ENCODE data around the gene PCCA. TPM values are rescaled to one million over a fixed set of nuclear protein-coding genes. Genes with fewer than 3 reads are reported as not detected.

PCCA gene
- total and polyA plus RNA-seq, 2 donors from 2014 or later: 86.2 to 222 TPM

GRCh38 chr13:100395698-100396373, 306.9 kb downstream of the PCCA start:
- Histone ChIP-seq H3K36me3 (ENCODE audit: control insufficient read depth in 2 of 3, insufficient read depth in 3 of 3, low read length in 3 of 3) (no peaks in the 10 kb centered on the region), H3K27ac (ENCODE audit: low read depth in 2 of 2, low read length in 2 of 2) (no peak overlapping the region), H3K9ac (ENCODE audit: low read length in 3 of 3) (no peak overlapping the region), H3K4me3 (ENCODE audit: low read length in 3 of 3) (no peak overlapping the region), H3K4me1 (ENCODE audit: control insufficient read depth in 2 of 3, insufficient read depth in 2 of 3, low read depth in 1 of 3, low read length in 3 of 3) (peaks cover 0 to 9% (median 0%) of the 10 kb centered on the region in 3 donors), H3K27me3 (ENCODE audit: control insufficient read depth, insufficient read depth, low read length) (no peaks in the 10 kb centered on the region), H3K9me3 (ENCODE audit: control insufficient read depth in 2 of 3, insufficient read depth in 1 of 3, low read length in 3 of 3) (no peaks in the 10 kb centered on the region)
- TF ChIP-seq CTCF (IDR thresholded peaks at IDR 0.05; ENCODE audit: borderline replicate concordance, extremely low read depth, insufficient read depth): no peak
- intact Hi-C loops (cut with DNase I): no loop called here
- FAIRE-seq: no peak
- DNase-seq: no peak

GRCh38 chr13:100396776-100397175, 307.9 kb downstream of the PCCA start:
- TF ChIP-seq CTCF (IDR thresholded peaks at IDR 0.05; ENCODE audit: borderline replicate concordance, extremely low read depth, insufficient read depth): no peak
- H3K27ac ChIP-seq (ENCODE audit: low read depth in 2 of 2, low read length in 2 of 2): no peak overlapping the region
- no peak overlapping the region for H3K4me3 ChIP-seq (ENCODE audit: low read length in 3 of 3)
- peaks cover 0 to 9% (median 0%) of the 10 kb centered on the region in 3 donors for H3K4me1 ChIP-seq (ENCODE audit: control insufficient read depth in 2 of 3, insufficient read depth in 2 of 3, low read depth in 1 of 3, low read length in 3 of 3)
- no peaks in the 10 kb centered on the region for H3K36me3 ChIP-seq (ENCODE audit: control insufficient read depth in 2 of 3, insufficient read depth in 3 of 3, low read length in 3 of 3)
- FAIRE-seq (no peak), DNase-seq (no peak)
- no peaks in the 10 kb centered on the region for H3K9me3 ChIP-seq (ENCODE audit: control insufficient read depth in 2 of 3, insufficient read depth in 1 of 3, low read length in 3 of 3)
- H3K9ac ChIP-seq (ENCODE audit: low read length in 3 of 3): no peak overlapping the region
- H3K27me3 ChIP-seq (ENCODE audit: control insufficient read depth, insufficient read depth, low read length): no peaks in the 10 kb centered on the region
- intact Hi-C loops (cut with DNase I): no loop called here

GRCh38 chr13:100397627-100398026, 308.7 kb downstream of the PCCA start:
- peaks cover 0 to 9% (median 0%) of the 10 kb centered on the region in 3 donors for H3K4me1 ChIP-seq (ENCODE audit: control insufficient read depth in 2 of 3, insufficient read depth in 2 of 3, low read depth in 1 of 3, low read length in 3 of 3)
- DNase-seq: no peak
- TF ChIP-seq CTCF (IDR thresholded peaks at IDR 0.05; ENCODE audit: borderline replicate concordance, extremely low read depth, insufficient read depth): no peak
- no peak overlapping the region for H3K27ac ChIP-seq (ENCODE audit: low read depth in 2 of 2, low read length in 2 of 2)
- no peaks in the 10 kb centered on the region for H3K36me3 ChIP-seq (ENCODE audit: control insufficient read depth in 2 of 3, insufficient read depth in 3 of 3, low read length in 3 of 3)
- no peak for FAIRE-seq
- intact Hi-C loops (cut with DNase I): no loop called here
- no peaks in the 10 kb centered on the region for H3K27me3 ChIP-seq (ENCODE audit: control insufficient read depth, insufficient read depth, low read length)
- no peak overlapping the region for H3K9ac ChIP-seq (ENCODE audit: low read length in 3 of 3)
- H3K9me3 ChIP-seq (ENCODE audit: control insufficient read depth in 2 of 3, insufficient read depth in 1 of 3, low read length in 3 of 3): no peaks in the 10 kb centered on the region
- no peak overlapping the region for H3K4me3 ChIP-seq (ENCODE audit: low read length in 3 of 3)
